ENCODE measurements around the gene AP1M2. TPM values are rescaled to one million over a fixed set of nuclear protein-coding genes. Genes with fewer than 3 reads are reported as not detected.

AP1M2 gene
- total and polyA plus RNA-seq, 2 donors (not counting 3 experiments of a cell fraction or from before 2014, with no cell fraction given) = 0.19 TPM; not detected in 1

GRCh38 chr19:10548746-10549276 is 38.3 kb downstream of the AP1M2 start:
- Histone ChIP-seq H3K79me2 (ENCODE audit: control insufficient read depth, insufficient read depth, low read length) (peaks cover 7% of the 10 kb centered on the region), H3K36me3 (ENCODE audit: control insufficient read depth in 2 of 2, extremely low read depth in 1 of 2, insufficient read depth in 2 of 2, low read length in 2 of 2) (peaks cover 0 to 22% of the 10 kb centered on the region in 2 experiments), H3K9me3 (replicated peaks; ENCODE audit: control insufficient read depth, insufficient read depth, low read length) (no peaks in the 10 kb centered on the region), H4K20me1 (replicated peaks; ENCODE audit: control insufficient read depth, extremely low read depth, insufficient read depth, low read length) (no peaks in the 10 kb centered on the region), H3K9me1 (replicated peaks; ENCODE audit: control insufficient read depth, extremely low read depth, insufficient read depth, low read length) (no peaks in the 10 kb centered on the region), H3K9ac (replicated peaks; ENCODE audit: extremely low read depth, insufficient read depth, low read length) (no peak overlapping the region), H3K27ac (ENCODE audit: insufficient read depth, low read depth, low read length) (no peak overlapping the region), H3K4me3 (replicated peaks in 1 of 3; ENCODE audit: insufficient read depth in 1 of 3, low read depth in 1 of 3, low read length in 3 of 3) (no peak overlapping the region), H2AFZ (ENCODE audit: low read depth, low read length) (no peak overlapping the region), H3K27me3 (ENCODE audit: control insufficient read depth in 2 of 2, insufficient read depth in 2 of 2, low read length in 2 of 2) (no peaks in the 10 kb centered on the region), H3K4me2 (ENCODE audit: insufficient read depth, low read length) (no peak overlapping the region), H3K4me1 (ENCODE audit: control insufficient read depth, extremely low read depth, insufficient read depth, low read length) (no peaks in the 10 kb centered on the region)
- DNase-seq (ENCODE audit: low read depth, low spot score) (no peak), FAIRE-seq (no peak)
- ChIA-PET POLR2A (no interaction called here), CTCF (interaction anchor here (1.0 kb wide), 1 partner anchor 41 kb away, joined by 3 read pairs; no protein-coding TSS in a partner anchor)
- BruUV-seq (replicated peaks) = no TSS peak
- intact Hi-C loops (cut with micrococcal nuclease) = no loop called here
- dilution Hi-C loops (cut with MboI; ENCODE audit: extremely low pct_ligation_motif_present, low sequenced_read_pairs) = no loop called here
- no peak for TF ChIP-seq JUN (IDR thresholded peaks at IDR 0.05; ENCODE audit: borderline replicate concordance, insufficient read depth, insufficient read length, low read depth)
- TF ChIP-seq MAX (IDR thresholded peaks at IDR 0.05; ENCODE audit: insufficient read depth, insufficient read length) = no peak
- TF ChIP-seq MYC (IDR thresholded peaks at IDR 0.05; ENCODE audit: low read depth, low read length) = no peak
- no peak for TF ChIP-seq CTCF (IDR thresholded peaks at IDR 0.05; ENCODE audit: extremely low read depth in 1 of 2, insufficient read depth in 1 of 2, low read depth in 1 of 2, low read length in 2 of 2)
- TF ChIP-seq GATA2 (IDR thresholded peaks at IDR 0.05; ENCODE audit: insufficient read depth, insufficient read length, low read depth, low read length) = no peak
- no peak for TF ChIP-seq POLR2AphosphoS5 (IDR thresholded peaks at IDR 0.05; ENCODE audit: insufficient read depth, low read depth, low read length)
- no peak for TF ChIP-seq POLR2A (IDR thresholded peaks at IDR 0.05; ENCODE audit: low read depth, low read length)
- TF ChIP-seq EZH2 (IDR thresholded peaks at IDR 0.05; ENCODE audit: borderline replicate concordance, low read depth, low read length, severe bottlenecking) = no peak
- TF ChIP-seq FOS (IDR thresholded peaks at IDR 0.05; ENCODE audit: borderline replicate concordance, insufficient read depth, low read length) = no peak

All from endothelial cell of umbilical vein (primary cell).